Right atrium auricular region (tissue), 2 donors: Measurements from ENCODE around the gene HMMR. TPM values are rescaled to one million over a fixed set of nuclear protein-coding genes. Genes with fewer than 3 reads are reported as not detected.

Experiments
- DNase-seq: peaks from one replicate; pipeline ENCODE4 v3.0.0-alpha.2; 2019; ENCODE audit warnings: low spot score
- H3K27ac ChIP-seq, 2 donors: fragments of 200-600 bp; sonication (generic); 1 replicate in 1 of 2; 2 replicates in 1 of 2; pipeline ENCODE4 v1.5.1; 2016 to 2019
- H3K27me3 ChIP-seq, 2 donors: fragments of 200-600 bp; sonication (generic); one replicate each; pipeline versions ENCODE4 v1.5.1 to v1.6.0; 2017 to 2019
- H3K36me3 ChIP-seq: fragments of 200-600 bp; sonication (generic); one replicate; pipeline ENCODE4 v1.5.1; 2016
- H3K4me1 ChIP-seq, 2 donors: fragments of 200-600 bp; sonication (generic); one replicate each; pipeline versions ENCODE4 v1.5.1 to v1.6.0; 2017 to 2019
- H3K4me3 ChIP-seq, 2 donors: fragments of 200-600 bp; sonication (generic); 1 replicate in 1 of 2; 2 replicates in 1 of 2; pipeline ENCODE4 v1.5.1; 2017 to 2019; ENCODE audit warnings: mild to moderate bottlenecking in 1 of 2, moderate library complexity in 1 of 2
- H3K9me3 ChIP-seq, 2 donors: fragments of 200-600 bp; sonication (generic); one replicate each; pipeline ENCODE4 v1.5.1; 2019
- CTCF ChIP-seq, 2 donors: fragments of 200-600 bp; sonication (generic); IDR thresholded peaks; one replicate each; pipeline ENCODE4 v1.5.1; 2019; ENCODE audit warnings: antibody characterized with exemption in 2 of 2
- total RNA-seq, 2 donors: library from RNA; depleted of rRNA; stranded (reverse); fragments of >200 nt; gene quantifications; one replicate each; pipeline ENCODE4 v1.1.0, GENCODE V29; 2016

The HMMR gene
- total RNA-seq, 2 donors from 2014 or later: 0.43 to 2.0 TPM

GRCh38 chr5:163459462-163459818 lies 992 bp upstream of the HMMR start:
- DNase-seq: no peak
- Histone ChIP-seq H3K36me3 (peaks cover 12% of the 10 kb centered on the region), H3K4me3 (peak overlapping the region; percentile 65 to 84), H3K27ac (peak overlapping the region; percentile 96), H3K4me1 (peaks cover 0 to 35% of the 10 kb centered on the region in 2 donors), H3K27me3 (no peaks in the 10 kb centered on the region), H3K9me3 (no peaks in the 10 kb centered on the region)
- no peak for TF ChIP-seq CTCF (IDR thresholded peaks at IDR 0.05)

GRCh38 chr5:163459819-163460561 lies 442 bp upstream of the HMMR start, which contains the start of gene NUDCD2:
TSS of gene NUDCD2 (minus strand) at chr5:163460102. CDS start at chr5:163460050, 52 bp downstream.
- peak within 1 kb of the TSS; percentile 96 for H3K27ac ChIP-seq
- DNase-seq: peak; percentile 98
- peaks cover 7% of the 10 kb centered on the region for H3K36me3 ChIP-seq
- H3K4me3 ChIP-seq: peak within 1 kb of the TSS; percentile 65 to 84
- H3K4me1 ChIP-seq: peaks cover 0 to 35% of the 10 kb centered on the region in 2 donors
- H3K27me3 ChIP-seq: no peaks in the 10 kb centered on the region
- no peaks in the 10 kb centered on the region for H3K9me3 ChIP-seq
- peak in 1 of 2 donors; percentile 64 for TF ChIP-seq CTCF (IDR thresholded peaks at IDR 0.05)

GRCh38 chr5:163463063-163463435 lies 2.6 kb downstream of the HMMR start:
- TF ChIP-seq CTCF (IDR thresholded peaks at IDR 0.05): no peak
- no peak for DNase-seq
- no peaks in the 10 kb centered on the region for H3K9me3 ChIP-seq
- no peaks in the 10 kb centered on the region for H3K27me3 ChIP-seq
- H3K4me3 ChIP-seq: no peak overlapping the region
- no peaks in the 10 kb centered on the region for H3K36me3 ChIP-seq
- H3K27ac ChIP-seq: no peak overlapping the region
- H3K4me1 ChIP-seq: peaks cover 0 to 34% of the 10 kb centered on the region in 2 donors

GRCh38 chr5:163467682-163468081 lies 7.2 kb downstream of the HMMR start:
- Histone ChIP-seq H3K27ac (no peak overlapping the region), H3K4me3 (no peak overlapping the region), H3K27me3 (no peaks in the 10 kb centered on the region), H3K9me3 (no peaks in the 10 kb centered on the region), H3K4me1 (no peaks in the 10 kb centered on the region), H3K36me3 (no peaks in the 10 kb centered on the region)
- no peak for TF ChIP-seq CTCF (IDR thresholded peaks at IDR 0.05)
- no peak for DNase-seq

GRCh38 chr5:163473635-163474243 lies 13.3 kb downstream of the HMMR start:
- Histone ChIP-seq H3K4me1 (no peaks in the 10 kb centered on the region), H3K9me3 (no peaks in the 10 kb centered on the region), H3K4me3 (no peak overlapping the region), H3K27ac (no peak overlapping the region), H3K36me3 (no peaks in the 10 kb centered on the region), H3K27me3 (no peaks in the 10 kb centered on the region)
- peak in 1 of 2 donors; percentile 34 for TF ChIP-seq CTCF (IDR thresholded peaks at IDR 0.05)
- no peak for DNase-seq
